Activated CD4-positive, alpha-beta T cell treated with anti-CD3 and anti-CD28 coated beads, Interleukin-2, amount 10 ng/mL, durations not matched to agents 7 days and 5 days (primary cell): Measurements from ENCODE around the gene ANKRD23. TPM values are rescaled to one million over a fixed set of nuclear protein-coding genes. Genes with fewer than 3 reads are reported as not detected.
A peak's percentile ranks its signal among the peaks of the same experiment; 100 is the strongest.
"Not testable (repeated sequence)": the region's sequence is repeated elsewhere in the genome, so short reads cannot be mapped to it uniquely, and the experiment has no call there.

Experiments used
- CTCF ChIA-PET: fragments of 350-600 bp; sonication (Branson Sonifier 250); formaldehyde crosslinking; loops from one replicate; lab custom pipeline; 2021; ENCODE audit warnings: antibody characterized with exemption; lab: Charles Lee
- POLR2A ChIA-PET: fragments of 350-600 bp; sonication (Branson Sonifier 250); formaldehyde crosslinking; loops from one replicate; lab custom pipeline; 2021; ENCODE audit warnings: antibody characterized with exemption; lab: Charles Lee
- DNase-seq: peaks from one replicate; pipeline ENCODE4 v3.0.0-alpha.2; 2020
- H3K27ac Mint-ChIP-seq: one replicate; pipeline ENCODE4 v1.8.0; 2021; ENCODE audit warnings: mild to moderate bottlenecking, moderate library complexity, mixed read lengths
- H3K27me3 Mint-ChIP-seq: one replicate; pipeline ENCODE4 v1.8.0; 2021; ENCODE audit warnings: mixed read lengths
- H3K36me3 Mint-ChIP-seq: one replicate; pipeline ENCODE4 v1.8.0; 2021; ENCODE audit warnings: low read depth, mixed read lengths
- H3K4me1 Mint-ChIP-seq: one replicate; pipeline ENCODE4 v1.8.0; 2021; ENCODE audit warnings: mixed read lengths
- H3K4me3 Mint-ChIP-seq: one replicate; pipeline ENCODE4 v1.8.0; 2021; ENCODE audit warnings: mild to moderate bottlenecking, moderate library complexity, mixed read lengths
- H3K9me3 Mint-ChIP-seq: one replicate; pipeline ENCODE4 v1.8.0; 2021; ENCODE audit warnings: mixed read lengths
- total RNA-seq, 2 experiments: library from RNA; stranded (reverse); gene quantifications; one replicate each; pipeline ENCODE4 v1.2.3, GENCODE V29; 2021

Gene ANKRD23
- total RNA-seq, 2 experiments from 2014 or later: 17.0 to 17.3 TPM

DNA sequence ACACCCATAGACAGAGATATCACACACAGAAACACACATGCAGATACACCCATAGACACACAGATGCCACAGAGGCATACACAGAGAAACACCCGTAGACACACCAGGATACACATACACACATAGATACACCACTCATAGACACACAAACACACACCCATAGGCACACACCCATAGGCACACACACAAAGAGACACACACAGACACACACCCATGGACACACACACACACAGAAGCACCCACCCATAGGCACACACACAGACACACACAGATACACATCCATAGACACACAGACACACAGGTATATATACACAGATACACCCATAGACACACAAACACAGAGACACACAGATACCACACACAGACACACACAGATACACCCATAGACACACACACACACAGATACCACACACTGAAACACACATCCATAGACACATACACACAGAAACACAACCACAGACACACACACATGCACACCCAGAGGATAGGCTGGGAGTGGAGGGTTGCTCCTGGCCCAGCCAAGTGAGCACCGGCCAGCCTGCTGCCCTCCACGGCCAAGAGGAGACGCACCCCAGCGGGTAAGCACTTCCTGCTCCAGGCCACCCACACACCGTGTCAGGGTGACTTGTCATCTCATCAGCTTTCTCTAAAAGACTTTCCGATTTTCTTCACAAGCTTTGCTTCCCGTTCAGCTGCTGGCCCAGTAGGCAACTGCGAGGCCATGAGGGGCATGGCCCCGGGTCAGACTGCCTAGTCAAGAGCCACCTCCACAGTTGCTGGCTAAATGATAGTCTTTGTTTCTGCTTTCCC is 41.8 kb downstream of the ANKRD23 start:
- Mint-ChIP-seq H3K9me3 (no peaks in the 10 kb centered on the region), H3K27ac (no peak overlapping the region), H3K36me3 (peaks cover 4% of the 10 kb centered on the region), H3K4me3 (no peak overlapping the region), H3K27me3 (no peaks in the 10 kb centered on the region), H3K4me1 (peaks cover 12% of the 10 kb centered on the region)
- ChIA-PET POLR2A (no interaction called here), CTCF (interaction anchor here (0.8 to 1.6 kb wide), 4 partner anchors 14 to 311 kb away, joined by 3 to 8 read pairs (median 3); partner anchors contain the start of genes ANKRD36 and CNNM3)
- no peak for DNase-seq

DNA sequence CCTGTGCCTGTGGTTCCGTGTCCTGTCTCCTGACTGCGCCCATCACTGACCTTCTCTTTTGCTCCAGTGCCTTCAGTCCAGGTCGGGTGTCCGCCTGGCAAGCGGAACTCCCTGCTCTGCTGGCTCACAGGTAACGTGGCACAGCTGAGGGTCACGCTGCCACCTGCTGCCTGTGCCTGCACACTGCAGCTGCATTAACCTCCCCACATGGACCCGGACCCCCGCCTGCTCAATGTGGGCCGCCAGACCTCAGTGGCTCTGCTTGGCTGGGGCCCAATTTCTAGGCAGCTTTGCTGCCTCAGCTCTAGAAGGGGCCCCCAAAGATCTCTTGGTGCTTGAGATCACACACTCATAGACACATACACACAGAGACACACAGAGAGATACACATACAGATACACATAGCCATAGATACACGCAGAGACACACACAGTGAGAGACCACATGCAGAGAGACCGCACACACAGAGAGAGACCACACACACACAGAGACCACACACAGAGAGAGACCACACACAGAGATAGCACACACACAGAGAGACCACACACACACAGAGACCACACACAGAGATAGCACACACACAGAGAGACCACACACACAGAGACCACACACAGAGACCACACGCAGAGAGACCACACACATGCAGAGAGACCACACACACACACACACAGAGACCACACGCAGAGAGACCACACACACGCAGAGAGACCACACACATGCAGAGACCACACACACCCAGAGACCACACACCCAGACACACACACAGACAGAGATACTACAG is 42.6 kb downstream of the ANKRD23 start:
- H3K27ac Mint-ChIP-seq: no peak overlapping the region
- ChIA-PET POLR2A (no interaction called here), CTCF (interaction anchor here (1.1 to 2.0 kb wide), 9 partner anchors 10 to 394 kb away, joined by 3 to 8 read pairs (median 4); partner anchors contain the start of gene CNNM3)
- H3K4me1 Mint-ChIP-seq: peaks cover 4% of the 10 kb centered on the region
- peak; percentile 72 for DNase-seq
- no peaks in the 10 kb centered on the region for H3K9me3 Mint-ChIP-seq
- no peak overlapping the region for H3K4me3 Mint-ChIP-seq
- no peaks in the 10 kb centered on the region for H3K27me3 Mint-ChIP-seq
- H3K36me3 Mint-ChIP-seq: no peaks in the 10 kb centered on the region

DNA sequence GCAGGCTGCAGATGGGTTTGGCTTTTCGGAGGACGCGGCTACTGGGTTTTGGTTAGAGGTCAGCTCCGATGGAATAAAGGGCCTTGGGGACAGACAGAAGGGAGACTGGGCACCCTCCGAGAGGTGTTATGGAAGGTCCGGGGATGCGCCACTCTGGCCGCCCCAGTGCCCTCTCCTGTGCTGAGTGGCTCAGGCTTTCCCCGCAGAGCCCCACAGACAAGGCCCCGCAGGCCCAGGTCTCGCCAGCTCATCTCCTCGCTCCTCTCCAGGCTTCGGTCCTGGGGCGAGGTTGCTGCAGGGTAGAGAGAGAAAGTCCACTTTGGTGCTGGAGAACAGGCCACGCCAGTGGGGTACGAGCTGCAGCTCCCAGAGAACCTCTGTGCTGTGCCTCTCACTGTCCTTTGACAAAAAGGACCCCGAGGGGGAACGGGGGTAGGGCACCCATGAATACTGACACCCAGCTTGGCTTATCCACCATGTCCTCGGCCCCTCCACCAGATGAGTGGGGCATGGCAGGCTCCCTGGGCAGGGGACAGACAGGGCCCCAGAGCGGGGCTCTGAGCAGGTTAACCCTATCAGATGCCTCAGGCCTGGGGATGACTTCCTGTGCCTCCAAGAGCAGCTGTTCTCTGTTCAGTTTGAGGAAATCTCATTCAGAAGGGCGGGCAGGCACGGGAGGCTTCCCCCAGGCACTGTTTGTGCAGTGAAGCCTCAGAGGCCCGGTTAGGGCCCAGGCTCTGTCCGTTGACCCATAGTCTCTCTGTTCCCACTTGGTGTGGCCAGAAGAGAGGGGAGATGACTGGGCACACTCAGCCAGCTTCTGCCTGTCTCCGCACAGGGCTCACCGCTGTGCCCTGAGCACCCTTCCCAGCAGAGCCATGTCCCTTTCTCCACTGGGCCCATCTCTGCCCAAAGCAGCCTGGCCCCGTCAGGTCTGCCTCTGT is 43.5 kb downstream of the ANKRD23 start:
- H3K27me3 Mint-ChIP-seq: no peaks in the 10 kb centered on the region
- H3K9me3 Mint-ChIP-seq: no peaks in the 10 kb centered on the region
- no peak overlapping the region for H3K4me3 Mint-ChIP-seq
- no peak overlapping the region for H3K27ac Mint-ChIP-seq
- DNase-seq: no peak
- H3K36me3 Mint-ChIP-seq: no peaks in the 10 kb centered on the region
- H3K4me1 Mint-ChIP-seq: peaks cover 2% of the 10 kb centered on the region
- POLR2A ChIA-PET: no interaction called here
- CTCF ChIA-PET: interaction anchor here (0.8 to 2.0 kb wide), 11 partner anchors 9 to 393 kb away, joined by 3 to 8 read pairs (median 4); partner anchors contain the start of gene CNNM3

DNA sequence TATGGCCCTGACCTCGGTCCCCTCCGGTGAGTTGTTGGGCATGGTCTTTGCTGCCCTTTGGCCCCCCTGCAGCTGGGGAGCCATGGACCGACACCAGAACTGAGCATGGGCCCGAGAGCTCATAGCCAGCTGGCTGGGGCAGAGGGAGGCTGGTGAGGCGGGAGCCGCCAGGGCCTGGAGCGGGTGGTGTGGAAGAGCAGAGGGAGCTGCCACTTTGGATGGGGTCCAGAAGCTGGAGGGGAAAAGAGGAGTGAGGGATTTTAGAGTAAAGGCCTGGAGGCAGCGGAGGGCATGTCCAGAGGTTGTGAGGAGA is 44.2 kb downstream of the ANKRD23 start:
- ChIA-PET CTCF (interaction anchor here (0.6 to 2.0 kb wide), 4 partner anchors 11 to 392 kb away, joined by 3 to 5 read pairs (median 4); no protein-coding TSS in a partner anchor), POLR2A (no interaction called here)
- Mint-ChIP-seq H3K4me1 (no peaks in the 10 kb centered on the region), H3K27me3 (no peaks in the 10 kb centered on the region), H3K36me3 (no peaks in the 10 kb centered on the region), H3K9me3 (no peaks in the 10 kb centered on the region), H3K27ac (no peak overlapping the region), H3K4me3 (no peak overlapping the region)
- DNase-seq: no peak

DNA sequence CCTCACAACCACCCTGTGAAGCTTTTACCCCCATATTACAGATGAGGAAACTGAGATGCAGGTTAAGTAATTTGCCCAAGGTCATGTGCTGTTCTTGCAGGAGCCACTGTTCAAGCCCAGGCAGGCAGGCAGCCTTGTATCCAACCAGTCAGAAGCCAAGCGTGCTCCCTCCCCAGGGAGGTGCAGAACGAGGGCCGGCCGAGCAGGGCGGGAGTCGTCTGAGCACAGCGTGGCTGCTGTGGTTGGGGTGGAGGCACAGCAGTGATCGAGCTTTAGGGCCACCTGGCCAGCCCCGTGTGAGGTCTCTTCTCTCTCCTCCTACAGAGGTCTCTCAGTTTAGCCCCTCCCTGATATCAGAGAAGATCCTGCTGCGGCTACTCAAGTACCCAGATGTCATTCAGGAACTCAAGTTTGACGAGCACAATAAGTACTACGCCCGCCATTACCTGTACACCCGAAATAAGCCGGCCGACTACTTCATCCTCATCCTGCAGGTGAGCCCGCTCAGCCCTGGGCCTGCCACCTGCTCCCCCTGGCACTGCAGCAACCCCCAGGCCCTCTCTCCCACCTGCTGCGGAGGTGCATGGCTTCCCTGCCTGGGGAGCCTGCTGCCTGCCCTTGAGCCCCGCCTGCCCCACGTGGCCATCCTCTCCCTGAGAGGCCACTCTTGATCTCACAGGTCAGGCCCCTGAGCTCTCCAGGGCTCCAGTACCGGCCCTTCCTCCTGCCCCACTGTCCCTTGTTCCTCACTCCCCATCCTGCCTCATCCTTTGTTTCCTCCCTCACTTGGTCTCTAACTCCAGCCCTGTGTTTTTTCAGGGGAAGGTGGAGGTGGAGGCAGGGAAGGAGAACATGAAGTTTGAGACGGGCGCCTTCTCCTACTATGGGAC is 44.8 kb downstream of the ANKRD23 start:
- no peak for DNase-seq
- POLR2A ChIA-PET: no interaction called here
- H3K9me3 Mint-ChIP-seq: no peaks in the 10 kb centered on the region
- no peak overlapping the region for H3K4me3 Mint-ChIP-seq
- H3K27me3 Mint-ChIP-seq: no peaks in the 10 kb centered on the region
- no peaks in the 10 kb centered on the region for H3K36me3 Mint-ChIP-seq
- H3K4me1 Mint-ChIP-seq: no peaks in the 10 kb centered on the region
- CTCF ChIA-PET: interaction anchor here (0.6 to 1.6 kb wide), 3 partner anchors 10 to 314 kb away, joined by 3 to 4 read pairs (median 3); partner anchors contain the start of gene ANKRD36
- no peak overlapping the region for H3K27ac Mint-ChIP-seq

DNA sequence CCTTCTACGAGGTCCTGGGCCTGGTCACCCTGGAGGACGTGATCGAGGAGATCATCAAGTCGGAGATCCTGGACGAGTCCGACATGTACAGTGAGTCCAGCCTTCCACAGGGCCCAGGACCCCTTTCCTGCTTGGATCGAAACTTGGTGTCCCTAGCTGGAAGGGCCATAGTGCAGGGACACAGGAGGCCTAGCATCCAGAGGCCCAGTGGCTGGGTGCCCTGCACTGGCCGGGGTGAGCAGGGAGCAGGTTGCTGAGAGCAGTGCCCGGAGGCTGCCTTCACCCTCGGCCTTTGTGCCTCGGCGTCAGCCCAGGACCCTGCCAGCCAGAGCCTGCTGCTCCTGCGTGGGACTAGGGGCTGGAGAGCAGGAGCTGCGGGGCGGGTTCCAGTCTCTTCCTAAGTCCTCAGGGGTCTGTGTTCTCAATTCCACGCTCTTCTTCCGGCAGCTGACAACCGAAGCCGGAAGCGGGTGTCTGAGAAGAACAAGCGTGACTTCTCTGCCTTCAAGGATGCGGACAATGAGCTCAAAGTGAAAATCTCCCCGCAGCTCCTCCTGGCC is 46.7 kb downstream of the ANKRD23 start:
- H3K36me3 Mint-ChIP-seq: no peaks in the 10 kb centered on the region

DNA sequence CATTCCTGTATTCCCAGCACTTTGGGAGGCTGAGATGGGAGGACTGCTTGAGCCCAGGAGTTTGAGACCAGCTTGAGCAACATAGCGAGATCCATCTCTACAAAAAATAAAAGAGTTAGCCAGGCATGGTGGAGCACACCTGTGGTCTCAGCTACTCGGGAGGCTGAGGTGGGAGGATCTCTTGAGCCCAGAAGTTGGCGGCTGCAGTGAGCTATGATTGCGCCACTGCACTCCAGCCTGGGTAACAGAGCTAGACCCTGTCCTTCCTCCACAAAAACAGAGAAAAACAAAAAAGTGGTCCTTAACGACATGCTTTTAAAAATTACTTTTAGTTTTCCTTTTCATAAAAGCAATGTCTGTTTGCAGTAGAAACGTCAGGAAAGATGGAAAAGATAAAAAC is 47.3 kb downstream of the ANKRD23 start:
- H3K27me3 Mint-ChIP-seq, H3K4me3 Mint-ChIP-seq, DNase-seq, POLR2A ChIA-PET, H3K27ac Mint-ChIP-seq, H3K36me3 Mint-ChIP-seq, CTCF ChIA-PET, H3K4me1 Mint-ChIP-seq, H3K9me3 Mint-ChIP-seq: not testable (repeated sequence)

More for the DNA sequence above, 46.7 kb downstream of the ANKRD23 start:
- Mint-ChIP-seq H3K9me3 (no peaks in the 10 kb centered on the region), H3K4me3 (no peak overlapping the region), H3K27me3 (no peaks in the 10 kb centered on the region), H3K27ac (no peak overlapping the region), H3K4me1 (no peaks in the 10 kb centered on the region)
- ChIA-PET CTCF (interaction anchor here (1.0 kb wide), 1 partner anchor 48 kb away, joined by 3 read pairs; no protein-coding TSS in a partner anchor), POLR2A (no interaction called here)
- no peak for DNase-seq

DNA sequence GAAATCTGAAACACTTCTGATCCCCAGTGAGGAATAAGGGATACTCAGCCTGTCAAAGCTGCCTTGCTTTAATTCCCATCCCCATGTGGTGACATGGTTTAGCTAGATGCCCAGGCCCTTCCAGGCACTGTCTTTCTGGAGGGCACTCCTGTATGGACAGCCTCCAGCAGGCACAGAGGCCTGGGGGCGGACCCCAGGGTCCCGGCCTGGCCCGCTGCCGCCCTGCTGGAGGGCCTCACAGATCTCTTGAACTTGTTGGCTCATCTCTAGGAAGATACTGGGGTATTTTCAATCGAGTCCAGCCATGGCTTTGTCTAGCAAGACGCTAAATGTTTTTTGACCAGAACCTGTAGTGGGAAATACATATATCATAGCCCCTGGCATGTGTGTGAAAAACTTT is 48.7 kb downstream of the ANKRD23 start:
- Mint-ChIP-seq H3K27ac (no peak overlapping the region), H3K9me3 (no peaks in the 10 kb centered on the region), H3K36me3 (no peaks in the 10 kb centered on the region), H3K4me3 (no peak overlapping the region), H3K27me3 (no peaks in the 10 kb centered on the region), H3K4me1 (no peaks in the 10 kb centered on the region)
- DNase-seq: no peak
- POLR2A ChIA-PET: no interaction called here
- CTCF ChIA-PET: no interaction called here

DNA sequence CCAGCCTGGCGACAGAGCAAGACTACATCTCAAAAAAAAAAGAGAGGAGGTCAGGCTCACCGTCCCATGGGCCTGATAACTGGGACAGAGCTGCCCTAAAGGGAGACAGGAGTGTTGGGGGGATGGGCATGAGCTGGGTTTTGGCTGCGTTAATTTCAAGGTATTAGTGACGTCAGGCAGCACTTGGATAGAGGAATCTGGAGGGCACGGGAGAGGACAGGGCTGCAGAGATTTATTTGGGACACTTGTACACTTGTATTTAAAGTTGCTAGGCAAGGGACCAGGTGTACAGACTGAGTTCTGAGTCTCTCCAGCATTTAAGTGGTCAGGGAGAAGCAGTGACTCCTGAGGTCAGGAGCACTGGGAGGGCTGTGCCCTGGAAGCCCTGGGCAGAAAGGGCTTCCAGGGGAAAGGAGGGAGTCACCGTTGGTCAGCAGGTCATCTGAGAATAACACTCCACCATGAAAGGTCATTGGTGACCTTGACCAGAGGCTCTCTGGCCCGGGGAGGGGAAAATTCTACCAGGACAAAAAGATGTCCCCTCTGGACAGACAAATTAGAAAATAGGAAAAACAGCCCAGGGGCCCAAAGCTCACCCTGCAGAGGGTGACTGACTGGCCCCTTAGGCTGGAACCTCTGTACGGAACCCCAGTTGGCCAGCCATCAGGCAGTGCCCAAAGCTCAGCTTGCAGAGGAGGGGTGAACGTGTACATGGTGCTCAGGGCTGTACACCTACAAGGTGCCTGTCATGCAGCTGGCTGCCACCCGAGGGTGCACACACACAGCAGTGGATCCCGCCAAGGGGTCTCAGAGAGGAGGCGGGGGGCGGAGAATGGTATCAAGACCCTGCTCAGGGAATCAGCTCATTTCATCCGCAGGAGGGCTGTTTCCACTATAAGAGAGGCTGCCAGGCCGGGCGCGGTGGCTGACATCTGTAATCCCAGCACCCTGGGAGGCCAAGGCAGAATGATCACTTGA is 50.8 kb downstream of the ANKRD23 start:
- Mint-ChIP-seq H3K36me3 (no peaks in the 10 kb centered on the region), H3K27ac (no peak overlapping the region), H3K9me3 (no peaks in the 10 kb centered on the region), H3K4me1 (no peaks in the 10 kb centered on the region), H3K27me3 (no peaks in the 10 kb centered on the region), H3K4me3 (no peak overlapping the region)
- DNase-seq: no peak
- ChIA-PET CTCF (no interaction called here), POLR2A (interaction anchor here (0.6 to 0.7 kb wide), 2 partner anchors 168 to 199 kb away, joined by 3 to 4 read pairs; no protein-coding TSS in a partner anchor)

DNA sequence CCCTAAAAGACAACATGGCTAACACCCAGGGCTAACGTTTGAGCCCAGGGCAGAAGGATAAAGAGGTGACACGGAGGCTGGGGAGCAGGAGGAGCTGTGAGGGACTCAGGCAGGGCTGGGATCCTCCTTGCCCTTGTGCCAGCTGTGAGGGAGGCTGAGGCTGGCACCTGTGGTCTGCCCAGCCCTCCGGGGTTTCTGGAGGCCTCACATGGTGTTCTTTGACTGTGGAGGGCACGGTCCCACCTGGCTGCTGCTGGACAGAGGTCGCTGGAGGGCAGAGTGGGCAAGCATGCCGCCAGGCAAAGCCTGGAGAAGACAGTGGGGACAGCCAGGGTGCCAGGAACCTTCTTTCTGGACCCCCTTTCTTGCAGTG is 54.6 kb downstream of the ANKRD23 start:
- Mint-ChIP-seq H3K9me3 (no peaks in the 10 kb centered on the region), H3K36me3 (no peaks in the 10 kb centered on the region), H3K4me3 (no peak overlapping the region), H3K27ac (no peak overlapping the region), H3K27me3 (no peaks in the 10 kb centered on the region), H3K4me1 (no peaks in the 10 kb centered on the region)
- ChIA-PET CTCF (interaction anchor here (1.9 kb wide), 1 partner anchor 11 kb away, joined by 4 read pairs; no protein-coding TSS in a partner anchor), POLR2A (no interaction called here)
- DNase-seq: no peak
